Thyroid gland (tissue), 4 donors: ENCODE data around the gene UVSSA. TPM values are rescaled to one million over a fixed set of nuclear protein-coding genes. Genes with fewer than 3 reads are reported as not detected.

Experiments used
- DNase-seq, 2 donors: peaks; one replicate each; pipeline ENCODE4 v3.0.0-alpha.2; 2019
- H3K27ac ChIP-seq, 3 donors: fragments of 200-600 bp; sonication (generic); 1 replicate in 2 of 3; 2 replicates in 1 of 3; pipeline ENCODE4 v1.5.1; 2016 to 2019; ENCODE audit warnings: mild to moderate bottlenecking in 1 of 3, moderate library complexity in 1 of 3
- H3K27me3 ChIP-seq: fragments of 200-600 bp; sonication (generic); one replicate; pipeline ENCODE4 v1.5.1; 2019
- H3K36me3 ChIP-seq, 2 donors: fragments of 200-600 bp; sonication (generic); one replicate each; pipeline ENCODE4 v1.5.1; 2016 to 2019
- H3K4me1 ChIP-seq, 2 donors: fragments of 200-600 bp; sonication (generic); one replicate each; pipeline ENCODE4 v1.5.1; 2017 to 2019
- H3K4me3 ChIP-seq, 3 donors: fragments of 200-600 bp; sonication (generic); replicated peaks in 1 of 3; 1 replicate in 2 of 3; 2 replicates in 1 of 3; pipeline ENCODE4 v1.5.1; 2016; ENCODE audit warnings: mild to moderate bottlenecking in 1 of 3
- H3K9me3 ChIP-seq: fragments of 200-600 bp; sonication (generic); one replicate; pipeline ENCODE4 v1.5.1; 2017
- CTCF ChIP-seq, 6 experiments: fragments of 200-600 bp in 3 of 6; fragments of 450-650 bp in 3 of 6; sonication (generic) in 3 of 6; IDR thresholded peaks; one replicate each; pipeline ENCODE4 v1.5.1; 2016 to 2019; ENCODE audit warnings: antibody characterized with exemption in 6 of 6, mild to moderate bottlenecking in 2 of 6, inconsistent platforms in 1 of 6, moderate library complexity in 1 of 6
- POLR2A ChIP-seq, 2 donors: fragments of 450-650 bp; IDR thresholded peaks; one replicate each; pipeline ENCODE4 v1.6.1; 2017; ENCODE audit warnings: antibody characterized with exemption in 2 of 2, mild to moderate bottlenecking in 2 of 2, moderate library complexity in 1 of 2
- WGBS, 2 donors: methylation state at CpG; one replicate each; pipeline ENCODE4 v1.1.5; 2017; 5-methylcytosine and 5-hydroxymethylcytosine counted together
- intact Hi-C: fragments of 100-400 bp; cut with DNase I; formaldehyde crosslinking; loops from one replicate; pipeline ENCODE4 v1.15.1; 2023
- total RNA-seq, 4 donors: library from RNA; depleted of rRNA; stranded (reverse); fragments of >200 nt; gene quantifications; one replicate each; pipeline ENCODE4 v1.2.3, GENCODE V29; 2016

Gene UVSSA
- total RNA-seq, 4 donors from 2014 or later = 16.7 to 38.7 (median 27.7) TPM

GRCh38 chr4:1347410-1347864 is 429 bp downstream of the UVSSA start:
- DNase-seq = peak; percentile 74 to 76
- Histone ChIP-seq H3K4me1 (peaks cover 8 to 16% of the 10 kb centered on the region in 2 donors), H3K27ac (peak overlapping the region; percentile 82 to 98 (median 87)), H3K4me3 (peak overlapping the region; percentile 19 to 91 (median 78)), H3K27me3 (no peaks in the 10 kb centered on the region), H3K36me3 (no peaks in the 10 kb centered on the region), H3K9me3 (no peaks in the 10 kb centered on the region)
- TF ChIP-seq CTCF (IDR thresholded peaks at IDR 0.05) (no peak), POLR2A (IDR thresholded peaks at IDR 0.05) (no peak)
- intact Hi-C loops = loop anchor here (10.0 kb wide), 2 partner anchors 63 to 333 kb away; partner anchors contain the start of genes FGFRL1 and MAEA
- WGBS, 2 donors = 0 to 2% methylated on average over 11 to 18 of the region's 43 CpGs

- Histone ChIP-seq H3K9me3 (no peaks in the 10 kb centered on the region), H3K27me3 (no peaks in the 10 kb centered on the region), H3K4me3 (peak overlapping the region in 2 of 3 donors; percentile 78 to 91), H3K27ac (peak overlapping the region; percentile 82 to 98 (median 87)), H3K4me1 (peaks cover 8 to 16% of the 10 kb centered on the region in 2 donors), H3K36me3 (peaks cover 0 to 4% of the 10 kb centered on the region in 2 donors)
- no peak for DNase-seq
- TF ChIP-seq CTCF (IDR thresholded peaks at IDR 0.05) (no peak), POLR2A (IDR thresholded peaks at IDR 0.05) (no peak)
- intact Hi-C loops = loop anchor here (10.0 kb wide), 2 partner anchors 63 to 333 kb away; partner anchors contain the start of genes FGFRL1 and MAEA
- WGBS, 2 donors = 76 to 77% methylated on average over 12 of the region's 12 CpGs
Measured at GRCh38 chr4:1348014-1348513, 1.1 kb downstream of the UVSSA start.

- Histone ChIP-seq H3K36me3 (peaks cover 0 to 8% of the 10 kb centered on the region in 2 donors), H3K9me3 (no peaks in the 10 kb centered on the region), H3K27ac (no peak overlapping the region), H3K27me3 (no peaks in the 10 kb centered on the region), H3K4me3 (no peak overlapping the region), H3K4me1 (peaks cover 8 to 16% of the 10 kb centered on the region in 2 donors)
- no peak for TF ChIP-seq CTCF (IDR thresholded peaks at IDR 0.05)
- TF ChIP-seq POLR2A (IDR thresholded peaks at IDR 0.05) = no peak
- intact Hi-C loops = loop anchor here (10.0 kb wide), 2 partner anchors 64 to 334 kb away; partner anchors contain the start of genes FGFRL1 and MAEA
- WGBS, 2 donors = 90 to 95% methylated on average over 25 of the region's 25 CpGs
- DNase-seq = no peak
Measured at GRCh38 chr4:1348746-1349145, 1.7 kb downstream of the UVSSA start.

- Histone ChIP-seq H3K27ac (no peak overlapping the region), H3K9me3 (no peaks in the 10 kb centered on the region), H3K36me3 (peaks cover 0 to 8% of the 10 kb centered on the region in 2 donors), H3K27me3 (no peaks in the 10 kb centered on the region), H3K4me3 (no peak overlapping the region), H3K4me1 (peaks cover 8 to 16% of the 10 kb centered on the region in 2 donors)
- DNase-seq = no peak
- intact Hi-C loops = loop anchor here (5.0 to 10.0 kb wide), 6 partner anchors 65 to 375 kb away; partner anchors contain the start of genes FGFRL1, MAEA, TACC3 and TMEM129
- 89 to 93% methylated on average over 16 to 19 of the region's 29 CpGs for WGBS, 2 donors
- TF ChIP-seq CTCF (IDR thresholded peaks at IDR 0.05) (no peak), POLR2A (IDR thresholded peaks at IDR 0.05) (no peak)
Measured at GRCh38 chr4:1349359-1350168, 2.6 kb downstream of the UVSSA start.
